Mesendoderm (in vitro differentiated cells): Measurements from ENCODE around the gene SLC16A9.

Experiments
- DNase-seq: peaks from one replicate; pipeline ENCODE4 v3.0.0; 2013
- H2AK5ac ChIP-seq: 2 replicates; pipeline ENCODE4 v1.6.1; 2013; ENCODE audit warnings: low read length, inconsistent platforms
- H2BK120ac ChIP-seq: 2 replicates; pipeline ENCODE4 v1.6.1; 2013; ENCODE audit warnings: low read depth, mild to moderate bottlenecking, low read length, moderate library complexity, mixed read lengths
- H2BK15ac ChIP-seq: replicated peaks from 2 replicates; pipeline ENCODE4 v1.6.1; 2013; ENCODE audit warnings: low read depth, mild to moderate bottlenecking, moderate library complexity
- H2BK5ac ChIP-seq: 2 replicates; pipeline ENCODE4 v1.6.1; 2013; ENCODE audit warnings: low read length, inconsistent platforms
- H3K18ac ChIP-seq: 2 replicates; pipeline ENCODE4 v1.6.1; 2013; ENCODE audit warnings: mild to moderate bottlenecking, low read length, mixed read lengths
- H3K23ac ChIP-seq: one replicate; pipeline ENCODE4 v1.6.1; 2013; ENCODE audit warnings: low read length
- H3K27ac ChIP-seq: 2 replicates; pipeline ENCODE4 v1.5.1; 2013; ENCODE audit warnings: low read depth, mild to moderate bottlenecking, inconsistent platforms, low read length, moderate library complexity
- H3K27me3 ChIP-seq: 2 replicates; pipeline ENCODE4 v1.6.1; 2013; ENCODE audit warnings: low read length, control low read depth, mild to moderate bottlenecking, inconsistent platforms; ENCODE audit not compliant: insufficient read depth, poor library complexity
- H3K36me3 ChIP-seq: 2 replicates; pipeline ENCODE4 v1.6.1; 2013; ENCODE audit warnings: low read length, inconsistent platforms; ENCODE audit not compliant: control insufficient read depth, insufficient read depth
- H3K4ac ChIP-seq: one replicate; pipeline ENCODE4 v1.6.1; 2013; ENCODE audit warnings: low read depth, mild to moderate bottlenecking, low read length, moderate library complexity
- H3K4me1 ChIP-seq: 2 replicates; pipeline ENCODE4 v1.6.1; 2013; ENCODE audit warnings: low read depth, low read length, inconsistent platforms; ENCODE audit not compliant: control insufficient read depth
- H3K4me2 ChIP-seq: 2 replicates; pipeline ENCODE4 v1.6.1; 2013; ENCODE audit warnings: low read length
- H3K4me3 ChIP-seq: 2 replicates; pipeline ENCODE4 v1.5.1; 2013; ENCODE audit warnings: mild to moderate bottlenecking, low read length
- H3K56ac ChIP-seq: one replicate; pipeline ENCODE4 v1.6.1; 2013; ENCODE audit warnings: low read length
- H3K79me1 ChIP-seq: 2 replicates; pipeline ENCODE4 v1.6.1; 2013; ENCODE audit warnings: low read length, inconsistent platforms
- H3K79me2 ChIP-seq: 2 replicates; pipeline ENCODE4 v1.6.1; 2013; ENCODE audit warnings: mild to moderate bottlenecking, low read length; ENCODE audit not compliant: control insufficient read depth, insufficient read depth
- H3K9ac ChIP-seq: 2 replicates; pipeline ENCODE4 v1.6.1; 2013; ENCODE audit warnings: low read length, inconsistent platforms
- H4K5ac ChIP-seq: one replicate; pipeline ENCODE4 v1.6.1; 2013; ENCODE audit warnings: low read length
- H4K8ac ChIP-seq: one replicate; pipeline ENCODE4 v1.6.1; 2013; ENCODE audit warnings: low read depth, mild to moderate bottlenecking, control low read depth, low read length, moderate library complexity
- WGBS: extraction: QIAGEN DNeasy Blood & Tissue Kit; methylation state at CpG from one replicate; pipeline ENCODE4 v1.1.7; 2013; ENCODE audit warnings: low lambda C conversion rate, missing lambda C conversion rate; ENCODE audit not compliant: insufficient coverage; ENCODE audit errors: extremely low coverage; 5-methylcytosine and 5-hydroxymethylcytosine counted together

The SLC16A9 gene

DNA sequence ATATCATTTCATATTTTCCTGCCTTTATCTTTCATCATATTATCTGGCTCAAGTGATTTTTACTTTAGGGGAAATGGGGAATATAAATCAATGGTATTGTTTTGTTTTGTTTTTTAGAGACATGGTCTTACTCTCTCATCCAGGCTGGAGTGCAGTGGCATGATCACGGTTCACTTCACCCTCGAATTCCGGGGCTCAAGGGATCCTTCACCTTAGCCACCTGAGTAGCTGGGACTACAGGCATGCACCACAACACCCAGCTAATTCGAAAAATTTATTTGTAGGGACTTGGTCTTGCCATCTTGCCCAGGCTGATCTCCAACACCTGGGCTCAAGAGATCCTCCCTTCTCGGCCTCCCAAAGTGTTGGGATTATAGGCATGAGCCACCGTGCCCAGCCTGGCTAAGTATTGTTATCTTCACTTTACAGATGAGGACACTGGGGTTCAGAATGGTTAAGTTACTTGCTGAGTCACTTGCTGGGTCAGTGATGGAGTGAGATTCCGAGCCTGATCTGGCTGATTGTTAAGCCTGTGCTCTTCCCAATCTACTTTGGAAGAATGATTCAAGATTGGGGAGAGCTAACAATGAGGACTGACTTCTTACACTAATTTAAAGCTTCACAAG, 3.7 kb upstream of the SLC16A9 start:
- no CpG with 5 or more reads among the region's 7 CpGs for WGBS

DNA sequence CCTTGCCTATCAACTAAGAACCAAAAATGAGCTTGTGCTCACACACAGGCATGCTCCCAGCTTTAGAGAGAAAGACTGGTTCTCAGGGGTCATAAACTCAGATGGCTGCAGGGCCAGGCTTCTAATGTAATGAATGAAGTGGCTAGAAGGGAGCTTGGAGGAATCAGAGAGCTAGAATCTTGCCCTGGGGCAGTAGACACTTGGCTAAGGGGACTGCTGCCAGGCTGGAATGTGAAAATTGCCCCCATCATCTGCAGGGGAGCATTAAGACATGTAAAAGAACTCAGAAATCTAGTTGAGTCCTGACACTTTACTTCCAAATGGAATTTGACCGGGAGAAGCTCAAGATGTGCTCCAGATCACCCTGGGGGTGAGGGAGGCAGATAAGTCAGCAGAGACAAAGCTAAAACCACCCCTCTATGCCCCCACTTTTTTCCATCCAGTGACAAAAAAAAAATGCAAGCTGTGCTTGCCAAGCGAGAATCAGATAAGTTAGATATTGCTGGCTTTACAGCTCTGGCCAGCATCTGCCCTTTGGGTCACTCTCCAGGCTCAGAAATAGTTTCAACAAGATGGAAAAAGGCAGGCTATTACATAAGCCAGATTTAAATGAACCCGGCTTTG, 2.3 kb upstream of the SLC16A9 start:
- peak; percentile 29 for DNase-seq
- no peak overlapping the region for H3K18ac ChIP-seq
- H3K27ac ChIP-seq = no peak overlapping the region
- no peaks in the 10 kb centered on the region for H3K79me2 ChIP-seq
- no peaks in the 10 kb centered on the region for H3K36me3 ChIP-seq
- peaks cover 2% of the 10 kb centered on the region for H3K27me3 ChIP-seq
- H3K23ac ChIP-seq = no peak overlapping the region
- no peak overlapping the region for H3K4ac ChIP-seq
- no peaks in the 10 kb centered on the region for H3K4me1 ChIP-seq
- H3K79me1 ChIP-seq = no peaks in the 10 kb centered on the region
- H3K9ac ChIP-seq = no peak overlapping the region
- no CpG with 5 or more reads among the region's 3 CpGs for WGBS
- no peak overlapping the region for H3K4me3 ChIP-seq
- no peak overlapping the region for H4K5ac ChIP-seq
- no peak overlapping the region for H3K4me2 ChIP-seq
- H4K8ac ChIP-seq = no peak overlapping the region
- no peak overlapping the region for H2BK5ac ChIP-seq
- H2BK120ac ChIP-seq = no peak overlapping the region
- H2AK5ac ChIP-seq = no peak overlapping the region
- no peak overlapping the region for H3K56ac ChIP-seq
- H2BK15ac ChIP-seq = no peak overlapping the region

More for the DNA sequence above, 3.7 kb upstream of the SLC16A9 start:
- Histone ChIP-seq H3K4me1 (no peaks in the 10 kb centered on the region), H3K36me3 (no peaks in the 10 kb centered on the region), H2AK5ac (no peak overlapping the region), H3K4me2 (no peak overlapping the region), H2BK120ac (no peak overlapping the region), H2BK5ac (no peak overlapping the region), H3K79me2 (no peaks in the 10 kb centered on the region), H4K5ac (no peak overlapping the region), H3K79me1 (no peaks in the 10 kb centered on the region), H3K9ac (no peak overlapping the region), H3K56ac (no peak overlapping the region), H3K4ac (no peak overlapping the region), H3K18ac (no peak overlapping the region), H3K23ac (no peak overlapping the region), H4K8ac (no peak overlapping the region), H3K27me3 (peaks cover under 1% of the 10 kb centered on the region), H3K4me3 (no peak overlapping the region), H2BK15ac (no peak overlapping the region), H3K27ac (no peak overlapping the region)
- peak; percentile 43 for DNase-seq

DNA sequence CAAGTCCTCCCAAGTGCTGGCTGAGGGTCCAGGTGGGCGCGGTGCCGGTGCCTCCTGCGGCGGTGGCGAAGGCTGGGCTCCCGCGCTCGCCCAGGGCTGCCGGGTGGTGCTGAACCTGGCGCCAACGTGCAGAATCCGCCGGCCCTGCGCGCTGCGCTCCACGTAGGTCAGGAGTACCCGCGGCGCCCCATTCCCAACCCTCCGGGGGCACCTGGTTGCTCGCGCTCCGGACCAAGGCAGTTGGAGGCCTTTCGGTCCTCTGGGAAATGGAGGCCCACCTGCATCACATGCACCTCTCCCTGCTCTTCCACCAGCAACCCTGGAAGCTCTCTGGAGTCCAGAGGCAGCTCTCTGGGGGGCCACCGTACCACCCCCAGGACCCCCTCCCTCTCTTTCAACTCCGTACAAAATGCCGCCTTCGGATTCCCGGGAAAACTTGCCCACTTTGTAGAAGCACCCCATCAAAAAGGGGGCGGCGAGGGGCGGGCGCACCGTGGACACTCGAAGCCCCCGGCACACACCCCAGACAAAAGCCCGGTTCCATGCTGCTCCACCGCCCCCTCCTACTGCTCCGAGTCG, 745 bp downstream of the SLC16A9 start:
- peak overlapping the region; percentile 77 for H3K18ac ChIP-seq
- H3K4me1 ChIP-seq = no peaks in the 10 kb centered on the region
- H3K4me2 ChIP-seq = peak overlapping the region; percentile 83
- H3K4ac ChIP-seq = no peak overlapping the region
- no peak overlapping the region for H2BK15ac ChIP-seq
- H3K36me3 ChIP-seq = no peaks in the 10 kb centered on the region
- no peak overlapping the region for H3K23ac ChIP-seq
- H3K4me3 ChIP-seq = peak overlapping the region; percentile 55
- H3K27me3 ChIP-seq = peaks cover 2% of the 10 kb centered on the region
- no peak overlapping the region for H3K27ac ChIP-seq
- no peaks in the 10 kb centered on the region for H3K79me2 ChIP-seq
- H3K79me1 ChIP-seq = no peaks in the 10 kb centered on the region
- H4K5ac ChIP-seq = no peak overlapping the region
- no peak overlapping the region for H2AK5ac ChIP-seq
- no CpG with 5 or more reads among the region's 42 CpGs for WGBS
- no peak overlapping the region for H2BK5ac ChIP-seq
- peak; percentile 35 for DNase-seq
- no peak overlapping the region for H2BK120ac ChIP-seq
- peak overlapping the region; percentile 72 for H3K9ac ChIP-seq
- H3K56ac ChIP-seq = peak overlapping the region; percentile 87
- no peak overlapping the region for H4K8ac ChIP-seq

DNA sequence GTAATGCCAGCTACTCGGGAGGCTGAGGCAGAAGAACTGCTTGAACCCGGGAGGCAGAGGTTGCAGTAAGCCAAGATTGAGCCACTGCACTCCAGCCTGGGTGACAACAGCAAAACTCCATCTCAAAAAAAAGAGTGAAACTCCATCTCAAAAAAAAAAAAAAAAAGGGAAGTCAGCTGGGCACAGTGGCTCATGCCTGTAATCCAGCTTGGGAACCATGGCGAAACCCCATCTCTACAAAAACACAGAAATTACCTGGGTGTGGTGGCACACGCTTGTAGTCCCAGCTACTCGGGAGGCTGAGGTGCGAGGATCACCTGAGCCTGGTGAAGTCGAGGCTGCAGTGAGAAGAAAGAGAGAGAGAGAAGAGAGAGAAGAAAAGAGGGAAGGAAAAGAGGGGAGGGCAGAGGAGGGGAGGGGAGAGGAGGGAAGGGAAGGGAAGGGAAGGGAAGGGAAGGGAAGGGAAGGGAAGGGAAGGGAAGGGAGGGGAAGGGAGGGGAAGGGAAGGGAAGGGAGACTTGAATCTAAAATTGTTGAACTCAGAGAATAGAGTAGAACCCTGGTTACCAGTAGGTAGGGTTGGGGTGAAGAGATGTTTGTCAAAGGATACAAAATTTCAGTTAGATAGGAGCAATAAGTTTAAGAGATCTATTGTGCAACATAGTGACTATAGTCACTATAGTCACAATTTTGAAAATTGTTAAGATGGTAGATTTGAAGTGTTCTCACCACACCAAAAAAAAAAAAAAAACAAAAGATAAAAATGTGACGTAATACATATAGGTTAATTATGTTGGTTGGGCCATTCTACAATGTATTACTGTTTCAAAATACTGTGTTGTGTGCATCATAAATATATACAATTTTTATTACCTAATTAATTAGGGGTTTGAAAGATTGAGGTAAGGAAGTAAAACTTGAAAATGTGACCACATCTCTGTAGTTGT, 2.5 kb downstream of the SLC16A9 start:
- H2BK120ac ChIP-seq = no peak overlapping the region
- no peaks in the 10 kb centered on the region for H3K36me3 ChIP-seq
- H2BK5ac ChIP-seq = no peak overlapping the region
- no peak overlapping the region for H4K8ac ChIP-seq
- no peak overlapping the region for H4K5ac ChIP-seq
- H3K27ac ChIP-seq = no peak overlapping the region
- H3K4me2 ChIP-seq = no peak overlapping the region
- no peaks in the 10 kb centered on the region for H3K4me1 ChIP-seq
- peaks cover 2% of the 10 kb centered on the region for H3K27me3 ChIP-seq
- no peak overlapping the region for H3K4ac ChIP-seq
- H3K56ac ChIP-seq = no peak overlapping the region
- WGBS = no CpG with 5 or more reads among the region's 8 CpGs
- no peaks in the 10 kb centered on the region for H3K79me1 ChIP-seq
- no peak overlapping the region for H2AK5ac ChIP-seq
- no peaks in the 10 kb centered on the region for H3K79me2 ChIP-seq
- H3K9ac ChIP-seq = no peak overlapping the region
- no peak overlapping the region for H2BK15ac ChIP-seq
- no peak overlapping the region for H3K18ac ChIP-seq
- H3K23ac ChIP-seq = no peak overlapping the region
- no peak overlapping the region for H3K4me3 ChIP-seq
- DNase-seq = no peak

DNA sequence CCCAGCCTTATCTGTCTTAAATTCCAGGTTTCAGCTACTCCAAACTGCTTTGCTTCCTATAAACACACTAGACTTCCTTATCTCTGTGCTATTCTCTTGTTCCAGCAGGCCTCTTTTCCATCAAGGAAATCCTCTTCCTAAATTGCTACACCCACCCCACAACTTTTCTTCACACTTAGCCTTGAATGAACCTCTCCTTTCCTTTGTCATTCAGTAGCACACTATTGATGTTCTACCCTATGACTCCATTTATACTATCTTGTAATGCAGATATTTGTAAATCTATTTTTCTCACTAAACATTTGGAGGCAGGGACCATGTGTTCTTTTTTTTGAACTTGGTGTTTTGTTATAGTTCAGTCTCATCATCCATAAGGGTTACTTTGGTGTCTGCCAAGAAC, 3.7 kb downstream of the SLC16A9 start:
- no peaks in the 10 kb centered on the region for H3K79me2 ChIP-seq
- no peak overlapping the region for H3K4me3 ChIP-seq
- no peak overlapping the region for H3K4me2 ChIP-seq
- no peaks in the 10 kb centered on the region for H3K36me3 ChIP-seq
- no peak overlapping the region for H3K18ac ChIP-seq
- H2BK15ac ChIP-seq = no peak overlapping the region
- H3K27ac ChIP-seq = no peak overlapping the region
- no peaks in the 10 kb centered on the region for H3K79me1 ChIP-seq
- H3K56ac ChIP-seq = no peak overlapping the region
- H2AK5ac ChIP-seq = no peak overlapping the region
- H4K5ac ChIP-seq = no peak overlapping the region
- H3K4me1 ChIP-seq = no peaks in the 10 kb centered on the region
- no peak overlapping the region for H3K4ac ChIP-seq
- no peak overlapping the region for H4K8ac ChIP-seq
- H3K27me3 ChIP-seq = peaks cover 2% of the 10 kb centered on the region
- no peak overlapping the region for H3K9ac ChIP-seq
- H2BK5ac ChIP-seq = no peak overlapping the region
- H3K23ac ChIP-seq = no peak overlapping the region
- H2BK120ac ChIP-seq = no peak overlapping the region
- no peak for DNase-seq
